HL-60 (cell line): ENCODE measurements around the gene MRPL49.

Source experiments
- DNase-seq, 2 experiments: peaks; one replicate each; pipeline ENCODE4 v3.0.0-alpha.2; 2010 to 2020; ENCODE audit warnings: low read depth in 1 of 2, low spot score in 1 of 2
- H3K27ac ChIP-seq: fragments of 250-450 bp; sonication (Bioruptor Pico); replicated peaks from 2 replicates; pipeline ENCODE4 v1.5.1; 2020; ENCODE audit warnings: mild to moderate bottlenecking, moderate library complexity
- H3K27me3 ChIP-seq: fragments of 250-450 bp; sonication (Bioruptor Pico); 2 replicates; pipeline ENCODE4 v1.5.1; 2021; ENCODE audit warnings: mild to moderate bottlenecking, moderate library complexity; ENCODE audit not compliant: insufficient read depth, poor library complexity, severe bottlenecking
- H3K4me3 ChIP-seq: replicated peaks from 2 replicates; pipeline ENCODE4 v1.5.1; 2011; ENCODE audit warnings: mild to moderate bottlenecking, control low read depth, low read length; ENCODE audit not compliant: insufficient read depth
- GABPA ChIP-seq: IDR thresholded peaks from 2 replicates; pipeline ENCODE4 v1.6.1; 2012; ENCODE audit warnings: low read depth
- POLR2AphosphoS5 ChIP-seq: IDR thresholded peaks from 2 replicates; pipeline ENCODE4 v1.6.1; 2012; ENCODE audit warnings: low read depth
- REST ChIP-seq: IDR thresholded peaks from 2 replicates; pipeline ENCODE4 v1.6.1; 2012; ENCODE audit warnings: low read depth; ENCODE audit not compliant: insufficient replicate concordance
- SPI1 ChIP-seq: IDR thresholded peaks from 2 replicates; pipeline ENCODE4 v1.6.1; 2012; ENCODE audit warnings: low read depth, mild to moderate bottlenecking, borderline replicate concordance
- TF ChIP-seq, protein P1 (sequence below): IDR thresholded peaks from one replicate; pipeline ENCODE4 v1.5.1; 2011; ENCODE audit warnings: low read length, control low read depth, inconsistent platforms; ENCODE audit not compliant: insufficient read depth

Gene MRPL49

GRCh38 chr11:65163684-65164083, 41.6 kb downstream of the MRPL49 start:
- Histone ChIP-seq H3K27me3 (no peaks in the 10 kb centered on the region), H3K27ac (no peak overlapping the region), H3K4me3 (no peak overlapping the region)
- no peak for DNase-seq
- TF ChIP-seq POLR2AphosphoS5 (no peak), GABPA (no peak), SPI1 (no peak), REST (no peak)
- TF ChIP-seq, protein P1, sequence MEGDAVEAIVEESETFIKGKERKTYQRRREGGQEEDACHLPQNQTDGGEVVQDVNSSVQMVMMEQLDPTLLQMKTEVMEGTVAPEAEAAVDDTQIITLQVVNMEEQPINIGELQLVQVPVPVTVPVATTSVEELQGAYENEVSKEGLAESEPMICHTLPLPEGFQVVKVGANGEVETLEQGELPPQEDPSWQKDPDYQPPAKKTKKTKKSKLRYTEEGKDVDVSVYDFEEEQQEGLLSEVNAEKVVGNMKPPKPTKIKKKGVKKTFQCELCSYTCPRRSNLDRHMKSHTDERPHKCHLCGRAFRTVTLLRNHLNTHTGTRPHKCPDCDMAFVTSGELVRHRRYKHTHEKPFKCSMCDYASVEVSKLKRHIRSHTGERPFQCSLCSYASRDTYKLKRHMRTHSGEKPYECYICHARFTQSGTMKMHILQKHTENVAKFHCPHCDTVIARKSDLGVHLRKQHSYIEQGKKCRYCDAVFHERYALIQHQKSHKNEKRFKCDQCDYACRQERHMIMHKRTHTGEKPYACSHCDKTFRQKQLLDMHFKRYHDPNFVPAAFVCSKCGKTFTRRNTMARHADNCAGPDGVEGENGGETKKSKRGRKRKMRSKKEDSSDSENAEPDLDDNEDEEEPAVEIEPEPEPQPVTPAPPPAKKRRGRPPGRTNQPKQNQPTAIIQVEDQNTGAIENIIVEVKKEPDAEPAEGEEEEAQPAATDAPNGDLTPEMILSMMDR: no peak

GRCh38 chr11:65165410-65166317, 43.5 kb downstream of the MRPL49 start:
- no peak overlapping the region for H3K4me3 ChIP-seq
- no peak for DNase-seq
- H3K27ac ChIP-seq: no peak overlapping the region
- no peaks in the 10 kb centered on the region for H3K27me3 ChIP-seq
- TF ChIP-seq SPI1 (no peak), REST (no peak), POLR2AphosphoS5 (no peak), GABPA (no peak)
- TF ChIP-seq, protein P1: no peak

GRCh38 chr11:65166893-65167292, 44.8 kb downstream of the MRPL49 start:
- Histone ChIP-seq H3K27ac (no peak overlapping the region), H3K27me3 (no peaks in the 10 kb centered on the region), H3K4me3 (no peak overlapping the region)
- no peak for DNase-seq
- TF ChIP-seq GABPA: no peak

GRCh38 chr11:65167656-65168055, 45.5 kb downstream of the MRPL49 start:
- no peak for DNase-seq
- Histone ChIP-seq H3K27me3 (no peaks in the 10 kb centered on the region), H3K27ac (no peak overlapping the region), H3K4me3 (no peak overlapping the region)
- TF ChIP-seq REST (no peak), SPI1 (no peak)
- TF ChIP-seq, protein P1: no peak
